ENCODE results near the gene PLPPR1.

GRCh38 chr9:101246691-101247090, 218.2 kb downstream of the PLPPR1 start:
- no peak for TF ChIP-seq CTCF (conservative IDR thresholded peaks at IDR 0.05; ENCODE audit: low read depth, low read length)
- TF ChIP-seq EZH2 (IDR thresholded peaks at IDR 0.05; ENCODE audit: borderline replicate concordance, low read depth, low read length, poor library complexity, severe bottlenecking) = no peak
